NOMO-1 treated with dmso at 0.1 percent for 144 hours (cell line): ENCODE data around the gene PCDHA11.
"Not testable (repeated sequence)": the region's sequence is repeated elsewhere in the genome, so short reads cannot be mapped to it uniquely, and the experiment has no call there.

Experiments used
- DNase-seq: peaks from one replicate; lab custom pipeline; 2025; ENCODE audit not compliant: unreplicated experiment; lab: John Stamatoyannopoulos, UW

Gene PCDHA11

DNA sequence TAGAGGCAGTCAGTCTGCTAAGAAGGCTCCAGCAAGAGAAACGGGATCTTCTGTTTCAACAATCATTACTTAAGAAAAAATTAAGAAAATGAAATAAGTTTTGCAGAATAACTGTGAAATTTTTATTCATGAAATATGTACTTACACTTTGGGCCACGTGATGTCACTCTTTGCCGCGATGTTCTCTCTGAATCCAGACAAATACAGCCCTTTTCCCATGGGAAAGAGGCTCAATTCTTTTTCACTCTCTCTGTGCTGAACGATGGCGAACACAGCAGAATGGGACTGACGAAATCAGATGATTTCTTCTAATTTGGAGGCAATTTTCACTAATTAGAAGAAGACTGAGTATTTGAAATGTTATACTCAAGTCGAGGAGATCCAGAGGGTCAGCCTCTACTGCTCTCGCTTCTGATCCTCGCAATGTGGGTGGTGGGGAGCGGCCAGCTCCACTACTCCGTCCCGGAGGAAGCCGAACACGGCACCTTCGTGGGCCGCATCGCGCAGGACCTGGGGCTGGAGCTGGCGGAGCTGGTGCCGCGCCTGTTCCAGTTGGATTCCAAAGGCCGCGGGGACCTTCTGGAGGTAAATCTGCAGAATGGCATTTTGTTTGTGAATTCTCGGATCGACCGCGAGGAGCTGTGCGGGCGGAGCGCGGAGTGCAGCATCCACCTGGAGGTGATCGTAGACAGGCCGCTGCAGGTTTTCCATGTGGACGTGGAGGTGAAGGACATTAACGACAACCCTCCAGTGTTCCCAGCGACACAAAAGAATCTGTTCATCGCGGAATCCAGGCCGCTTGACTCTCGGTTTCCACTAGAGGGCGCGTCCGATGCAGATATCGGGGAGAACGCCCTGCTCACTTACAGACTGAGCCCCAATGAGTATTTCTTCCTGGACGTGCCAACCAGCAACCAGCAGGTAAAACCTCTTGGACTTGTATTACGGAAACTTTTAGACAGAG lies 20.3 kb upstream of the PCDHA11 start, which contains the start of gene PCDHA9:
Gene PCDHA9, plus strand, starts transcription at position 244 of the 964 bp plus-strand sequence. Its CDS starts 114 bp downstream, at position 358.
- not testable (repeated sequence) for DNase-seq

DNA sequence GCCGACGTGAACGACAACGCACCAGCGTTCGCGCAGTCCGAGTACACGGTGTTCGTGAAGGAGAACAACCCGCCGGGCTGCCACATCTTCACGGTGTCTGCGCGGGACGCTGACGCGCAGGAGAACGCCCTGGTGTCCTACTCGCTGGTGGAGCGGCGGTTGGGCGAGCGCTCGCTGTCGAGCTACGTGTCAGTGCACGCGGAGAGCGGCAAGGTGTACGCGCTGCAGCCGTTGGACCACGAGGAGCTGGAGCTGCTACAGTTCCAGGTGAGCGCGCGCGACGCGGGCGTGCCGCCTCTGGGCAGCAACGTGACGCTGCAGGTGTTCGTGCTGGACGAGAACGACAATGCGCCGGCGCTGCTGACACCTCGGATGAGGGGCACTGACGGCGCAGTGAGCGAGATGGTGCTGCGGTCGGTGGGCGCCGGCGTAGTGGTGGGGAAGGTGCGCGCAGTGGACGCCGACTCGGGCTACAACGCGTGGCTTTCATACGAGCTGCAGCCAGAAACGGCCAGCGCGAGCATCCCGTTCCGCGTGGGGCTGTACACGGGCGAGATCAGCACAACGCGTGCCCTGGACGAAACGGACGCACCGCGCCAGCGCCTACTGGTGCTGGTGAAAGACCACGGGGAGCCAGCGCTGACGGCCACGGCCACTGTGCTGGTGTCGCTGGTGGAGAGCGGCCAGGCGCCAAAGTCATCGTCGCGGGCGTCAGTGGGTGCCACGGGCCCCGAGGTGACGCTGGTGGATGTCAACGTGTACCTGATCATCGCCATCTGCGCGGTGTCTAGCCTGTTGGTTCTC lies 18.7 kb upstream of the PCDHA11 start:
- not testable (repeated sequence) for DNase-seq

DNA sequence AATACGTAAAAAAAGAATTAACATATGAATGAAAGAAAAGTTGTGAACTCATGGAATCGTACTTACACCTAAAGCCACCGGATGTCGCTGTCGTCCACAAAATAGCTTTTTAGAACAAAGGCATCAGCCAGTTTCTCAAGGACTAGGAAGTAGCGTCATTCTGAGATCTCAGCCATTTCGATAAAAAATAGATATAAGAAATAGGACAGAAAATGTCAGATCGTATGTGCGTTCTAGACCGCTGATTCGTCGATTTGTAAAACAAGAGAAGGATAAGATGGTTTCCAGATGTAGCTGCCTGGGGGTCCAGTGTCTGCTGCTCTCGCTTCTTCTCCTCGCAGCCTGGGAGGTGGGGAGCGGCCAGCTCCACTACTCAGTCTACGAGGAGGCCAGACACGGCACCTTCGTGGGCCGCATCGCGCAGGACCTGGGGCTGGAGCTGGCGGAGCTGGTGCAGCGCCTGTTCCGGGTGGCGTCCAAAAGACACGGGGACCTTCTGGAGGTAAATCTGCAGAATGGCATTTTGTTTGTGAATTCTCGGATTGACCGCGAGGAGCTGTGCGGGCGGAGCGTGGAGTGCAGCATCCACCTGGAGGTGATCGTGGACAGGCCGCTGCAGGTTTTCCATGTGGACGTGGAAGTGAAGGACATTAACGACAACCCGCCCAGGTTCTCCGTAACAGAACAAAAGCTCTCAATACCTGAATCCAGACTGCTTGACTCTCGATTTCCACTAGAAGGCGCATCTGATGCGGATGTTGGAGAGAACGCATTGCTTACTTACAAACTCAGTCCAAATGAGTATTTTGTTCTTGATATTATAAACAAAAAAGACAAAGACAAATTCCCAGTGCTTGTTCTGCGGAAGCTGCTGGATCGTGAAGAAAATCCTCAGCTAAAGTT lies 12.7 kb upstream of the PCDHA11 start, which contains the start of gene PCDHA10:
Gene PCDHA10, plus strand, starts transcription at position 126 of the 903 bp plus-strand sequence. Its CDS starts 152 bp downstream, at position 278.
- no peak for DNase-seq

DNA sequence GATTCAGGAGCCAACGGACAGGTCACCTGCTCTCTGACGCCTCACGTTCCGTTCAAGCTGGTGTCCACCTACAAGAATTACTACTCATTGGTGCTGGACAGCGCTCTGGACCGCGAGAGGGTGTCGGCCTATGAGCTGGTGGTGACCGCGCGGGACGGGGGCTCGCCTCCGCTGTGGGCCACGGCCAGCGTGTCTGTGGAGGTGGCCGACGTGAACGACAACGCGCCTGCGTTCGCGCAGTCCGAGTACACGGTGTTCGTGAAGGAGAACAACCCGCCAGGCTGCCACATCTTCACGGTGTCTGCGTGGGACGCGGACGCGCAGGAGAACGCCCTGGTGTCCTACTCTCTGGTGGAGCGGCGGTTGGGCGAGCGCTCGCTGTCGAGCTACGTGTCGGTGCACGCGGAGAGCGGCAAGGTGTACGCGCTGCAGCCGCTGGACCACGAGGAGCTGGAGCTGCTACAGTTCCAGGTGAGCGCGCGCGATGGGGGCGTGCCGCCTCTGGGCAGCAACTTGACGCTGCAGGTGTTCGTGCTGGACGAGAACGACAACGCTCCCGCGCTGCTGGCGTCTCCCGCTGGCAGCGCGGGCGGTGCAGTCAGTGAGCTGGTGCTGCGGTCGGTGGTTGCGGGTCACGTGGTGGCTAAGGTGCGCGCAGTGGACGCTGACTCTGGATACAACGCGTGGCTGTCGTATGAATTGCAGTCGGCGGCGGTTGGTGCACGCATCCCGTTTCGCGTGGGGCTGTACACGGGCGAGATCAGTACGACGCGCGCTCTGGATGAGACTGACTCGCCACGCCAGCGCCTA lies 11.4 kb upstream of the PCDHA11 start:
- DNase-seq: no peak

DNA sequence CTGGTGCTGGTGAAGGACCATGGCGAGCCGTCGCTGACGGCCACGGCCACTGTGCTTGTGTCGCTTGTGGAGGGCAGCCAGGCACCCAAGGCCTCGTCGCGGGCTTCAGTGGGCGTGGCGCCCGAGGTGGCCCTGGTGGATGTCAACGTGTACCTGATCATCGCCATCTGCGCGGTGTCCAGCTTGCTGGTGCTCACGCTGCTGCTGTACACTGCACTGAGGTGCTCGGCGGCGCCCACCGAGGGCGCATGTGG lies 10.8 kb upstream of the PCDHA11 start:
- no peak for DNase-seq

DNA sequence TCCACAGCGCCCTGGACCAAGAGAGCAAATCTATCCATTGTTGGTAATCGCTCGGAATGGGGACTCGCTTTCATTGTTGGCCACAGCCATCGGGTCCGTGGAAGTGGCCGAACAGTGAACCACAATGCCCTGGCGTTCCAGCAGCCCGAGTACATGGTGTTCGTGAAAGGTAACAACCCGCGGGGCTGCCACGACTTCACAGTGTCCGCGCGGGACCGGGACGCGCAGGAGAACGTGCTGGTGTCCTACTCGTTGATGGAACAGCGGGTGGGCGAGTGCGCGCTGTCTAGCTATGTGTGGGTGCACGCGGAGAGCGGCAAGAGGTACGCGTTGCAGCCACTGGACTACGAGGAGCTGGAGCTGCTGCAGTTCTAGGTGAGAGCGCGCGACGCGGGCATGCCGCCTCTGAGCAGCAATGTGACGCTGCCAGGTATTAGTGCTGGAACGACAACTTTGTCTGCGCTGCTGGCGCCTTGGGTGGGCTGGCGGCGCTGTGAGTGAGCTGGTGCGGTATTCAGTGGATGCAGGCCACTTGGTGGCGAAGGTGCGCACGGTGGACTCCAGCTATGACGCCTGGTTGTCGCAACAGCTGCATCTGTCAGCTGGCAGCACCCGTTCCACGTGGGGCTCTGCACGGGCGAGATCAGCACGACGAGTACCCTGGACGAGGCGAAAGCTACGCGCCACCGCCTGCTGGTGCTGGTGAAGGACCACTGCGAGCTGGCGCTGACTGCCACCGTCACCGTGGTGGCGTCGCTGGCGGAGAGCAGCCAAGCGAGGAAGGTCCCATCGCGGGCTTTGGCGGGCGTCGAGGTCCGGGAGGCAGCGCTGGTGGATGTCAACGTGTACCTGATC lies 6.1 kb upstream of the PCDHA11 start:
- DNase-seq: no peak

DNA sequence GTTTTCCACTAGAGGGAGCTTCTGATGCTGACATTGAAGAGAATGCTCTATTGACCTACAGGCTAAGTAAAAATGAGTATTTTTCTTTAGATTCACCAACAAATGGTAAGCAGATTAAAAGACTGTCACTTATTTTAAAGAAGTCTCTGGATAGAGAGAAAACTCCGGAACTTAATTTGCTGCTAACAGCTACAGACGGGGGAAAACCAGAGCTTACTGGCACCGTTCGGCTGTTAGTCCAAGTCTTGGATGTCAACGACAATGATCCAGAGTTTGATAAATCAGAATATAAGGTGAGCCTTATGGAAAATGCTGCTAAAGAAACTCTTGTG lies 764 bp downstream of the PCDHA11 start:
- no peak for DNase-seq

DNA sequence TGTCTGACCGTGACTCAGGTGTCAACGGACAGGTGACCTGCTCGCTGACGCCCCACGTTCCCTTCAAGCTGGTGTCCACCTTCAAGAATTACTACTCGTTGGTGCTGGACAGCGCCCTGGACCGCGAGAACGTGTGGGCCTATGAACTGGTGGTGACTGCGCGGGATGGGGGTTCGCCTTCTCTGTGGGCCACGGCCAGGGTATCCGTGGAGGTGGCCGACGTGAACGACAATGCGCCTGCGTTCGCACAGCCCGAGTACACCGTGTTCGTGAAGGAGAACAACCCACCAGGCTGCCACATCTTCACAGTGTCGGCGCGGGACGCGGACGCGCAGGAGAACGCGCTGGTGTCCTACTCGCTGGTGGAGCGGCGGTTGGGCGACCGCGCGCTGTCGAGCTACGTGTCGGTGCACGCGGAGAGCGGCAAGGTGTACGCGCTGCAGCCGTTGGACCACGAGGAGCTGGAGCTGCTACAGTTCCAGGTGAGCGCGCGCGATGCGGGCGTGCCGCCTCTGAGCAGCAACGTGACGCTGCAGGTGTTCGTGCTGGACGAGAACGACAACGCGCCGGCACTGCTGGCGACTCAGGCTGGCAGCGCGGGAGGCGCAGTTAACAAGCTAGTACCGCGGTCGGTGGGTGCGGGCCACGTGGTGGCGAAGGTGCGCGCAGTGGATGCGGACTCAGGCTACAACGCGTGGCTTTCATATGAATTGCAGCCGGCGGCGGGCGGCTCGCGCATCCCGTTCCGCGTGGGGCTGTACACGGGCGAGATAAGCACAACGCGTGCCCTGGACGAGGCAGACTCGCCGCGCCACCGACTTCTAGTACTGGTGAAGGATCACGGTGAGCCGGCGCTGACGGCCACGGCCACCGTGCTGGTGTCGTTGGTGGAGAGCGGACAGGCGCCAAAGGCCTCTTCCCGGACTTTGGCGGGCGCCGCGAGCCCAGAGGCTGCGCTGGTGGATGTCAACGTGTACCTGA lies 1.8 kb downstream of the PCDHA11 start:
- DNase-seq: no peak

DNA sequence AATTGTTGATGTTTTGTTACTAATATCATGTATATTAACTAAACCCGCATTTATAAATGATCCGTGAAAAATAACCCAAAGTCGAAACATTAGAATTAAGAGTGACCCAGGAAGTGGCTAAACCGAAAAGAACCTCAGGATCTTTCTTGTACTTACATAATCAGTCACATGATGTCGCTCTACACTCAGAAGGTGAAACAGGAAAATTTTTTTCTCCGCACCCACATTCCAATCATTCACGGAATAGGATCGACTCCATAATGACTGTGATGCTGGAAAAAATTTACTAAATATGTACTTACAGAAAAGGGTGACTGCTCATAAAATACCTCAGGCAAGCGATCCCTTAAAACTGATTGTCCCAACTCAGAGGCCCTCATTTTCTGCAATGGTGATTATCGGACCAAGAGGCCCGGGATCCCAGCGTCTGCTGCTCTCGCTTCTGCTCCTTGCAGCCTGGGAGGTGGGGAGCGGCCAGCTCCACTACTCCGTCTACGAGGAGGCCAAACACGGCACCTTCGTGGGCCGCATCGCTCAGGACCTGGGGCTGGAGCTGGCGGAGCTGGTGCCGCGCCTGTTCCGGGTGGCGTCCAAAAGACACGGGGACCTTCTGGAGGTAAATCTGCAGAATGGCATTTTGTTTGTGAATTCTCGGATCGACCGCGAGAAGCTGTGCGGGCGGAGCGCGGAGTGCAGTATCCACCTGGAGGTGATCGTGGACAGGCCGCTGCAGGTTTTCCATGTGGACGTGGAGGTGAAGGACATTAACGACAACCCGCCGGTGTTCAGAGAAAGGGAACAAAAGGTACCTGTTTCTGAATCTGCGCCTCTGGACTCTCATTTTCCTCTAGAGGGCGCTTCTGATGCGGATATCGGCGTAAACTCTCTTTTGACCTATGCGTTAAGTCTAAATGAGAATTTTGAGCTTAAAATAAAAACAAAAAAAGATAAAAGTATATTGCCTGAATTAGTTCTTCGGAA lies 6.6 kb downstream of the PCDHA11 start, which contains the start of gene PCDHA12:
Gene PCDHA12, plus strand, starts transcription at position 224 of the 981 bp plus-strand sequence. Its CDS starts 165 bp downstream, at position 389.
- DNase-seq: no peak

DNA sequence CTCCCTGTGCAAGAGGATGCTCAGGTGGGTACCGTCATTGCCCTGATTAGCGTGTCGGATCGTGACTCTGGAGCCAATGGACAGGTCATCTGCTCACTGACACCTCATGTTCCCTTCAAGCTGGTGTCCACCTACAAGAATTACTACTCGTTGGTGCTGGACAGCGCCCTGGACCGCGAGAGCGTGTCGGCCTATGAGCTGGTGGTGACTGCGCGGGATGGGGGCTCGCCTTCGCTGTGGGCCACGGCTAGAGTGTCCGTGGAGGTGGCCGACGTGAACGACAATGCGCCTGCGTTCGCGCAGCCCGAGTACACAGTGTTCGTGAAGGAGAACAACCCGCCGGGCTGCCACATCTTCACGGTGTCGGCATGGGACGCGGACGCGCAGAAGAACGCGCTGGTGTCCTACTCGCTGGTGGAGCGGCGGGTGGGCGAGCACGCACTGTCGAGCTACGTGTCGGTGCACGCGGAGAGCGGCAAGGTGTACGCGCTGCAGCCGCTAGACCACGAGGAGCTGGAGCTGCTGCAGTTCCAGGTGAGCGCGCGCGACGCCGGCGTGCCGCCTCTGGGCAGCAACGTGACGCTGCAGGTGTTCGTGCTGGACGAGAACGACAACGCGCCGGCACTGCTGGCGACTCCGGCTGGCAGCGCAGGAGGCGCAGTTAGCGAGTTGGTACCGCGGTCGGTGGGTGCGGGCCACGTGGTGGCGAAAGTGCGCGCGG lies 7.9 kb downstream of the PCDHA11 start:
- DNase-seq: not testable (repeated sequence)

DNA sequence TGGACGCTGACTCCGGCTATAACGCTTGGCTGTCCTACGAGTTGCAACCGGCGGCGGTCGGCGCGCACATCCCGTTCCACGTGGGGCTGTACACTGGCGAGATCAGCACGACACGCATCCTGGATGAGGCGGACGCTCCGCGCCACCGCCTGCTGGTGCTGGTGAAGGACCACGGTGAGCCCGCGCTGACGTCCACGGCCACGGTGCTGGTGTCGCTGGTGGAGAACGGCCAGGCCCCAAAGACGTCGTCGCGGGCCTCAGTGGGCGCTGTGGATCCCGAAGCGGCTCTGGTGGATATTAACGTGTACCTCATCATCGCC lies 8.5 kb downstream of the PCDHA11 start:
- no peak for DNase-seq

DNA sequence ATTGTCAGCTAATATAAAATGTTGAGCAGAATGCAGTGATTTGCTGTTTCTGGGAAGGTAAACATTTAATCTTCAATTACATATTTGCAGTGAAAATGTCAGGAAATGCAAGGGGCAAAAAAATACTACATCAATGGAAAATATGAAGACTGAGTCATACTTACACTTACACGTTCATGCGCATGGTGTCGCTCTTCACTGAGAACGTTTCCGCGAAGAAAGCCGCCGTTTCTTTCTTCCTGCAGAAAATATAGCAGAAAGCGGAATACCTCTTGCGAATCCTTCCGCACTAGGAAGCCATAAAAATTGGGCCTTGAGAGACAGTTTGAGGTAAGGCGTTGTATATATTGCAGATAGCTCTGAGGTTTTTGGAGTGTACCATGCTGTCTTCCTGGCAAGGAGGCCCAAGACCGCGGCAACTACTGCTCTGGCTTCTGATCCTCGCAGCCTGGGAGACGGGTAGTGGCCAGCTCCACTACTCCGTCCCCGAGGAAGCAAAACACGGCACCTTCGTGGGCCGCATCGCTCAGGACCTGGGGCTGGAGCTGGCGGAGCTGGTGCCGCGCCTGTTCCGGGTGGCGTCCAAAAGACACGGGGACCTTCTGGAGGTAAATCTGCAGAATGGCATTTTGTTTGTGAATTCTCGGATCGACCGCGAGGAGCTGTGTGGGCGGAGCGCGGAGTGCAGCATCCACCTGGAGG lies 13.3 kb downstream of the PCDHA11 start, which contains the start of gene PCDHA13:
Gene PCDHA13, plus strand, starts transcription at position 236 of the 702 bp plus-strand sequence. Its CDS starts 145 bp downstream, at position 381.
- no peak for DNase-seq

DNA sequence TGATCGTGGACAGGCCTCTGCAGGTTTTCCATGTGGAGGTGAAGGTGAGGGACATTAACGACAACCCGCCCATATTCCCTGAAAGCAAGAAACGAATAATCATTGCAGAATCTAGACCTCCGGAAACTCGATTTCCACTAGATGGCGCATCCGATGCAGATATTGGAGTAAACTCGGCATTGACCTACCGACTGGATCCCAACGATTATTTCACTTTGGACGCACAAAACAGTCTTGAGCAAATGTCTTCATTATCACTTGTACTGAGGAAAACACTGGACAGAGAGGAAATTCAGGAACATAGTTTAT lies 13.8 kb downstream of the PCDHA11 start:
- DNase-seq: no peak

DNA sequence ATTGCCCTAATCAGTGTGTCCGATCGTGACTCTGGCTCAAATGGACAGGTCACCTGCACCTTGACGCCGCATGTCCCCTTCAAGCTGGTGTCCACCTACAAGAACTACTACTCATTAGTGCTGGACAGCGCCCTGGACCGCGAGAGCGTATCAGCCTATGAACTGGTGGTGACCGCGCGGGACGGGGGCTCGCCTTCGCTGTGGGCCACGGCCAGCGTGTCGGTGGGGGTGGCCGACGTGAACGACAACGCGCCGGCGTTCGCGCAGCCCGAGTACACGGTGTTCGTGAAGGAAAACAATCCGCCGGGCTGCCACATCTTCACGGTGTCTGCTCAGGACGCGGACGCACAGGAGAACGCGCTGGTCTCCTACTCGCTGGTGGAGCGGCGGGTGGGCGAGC lies 14.6 kb downstream of the PCDHA11 start:
- no peak for DNase-seq

DNA sequence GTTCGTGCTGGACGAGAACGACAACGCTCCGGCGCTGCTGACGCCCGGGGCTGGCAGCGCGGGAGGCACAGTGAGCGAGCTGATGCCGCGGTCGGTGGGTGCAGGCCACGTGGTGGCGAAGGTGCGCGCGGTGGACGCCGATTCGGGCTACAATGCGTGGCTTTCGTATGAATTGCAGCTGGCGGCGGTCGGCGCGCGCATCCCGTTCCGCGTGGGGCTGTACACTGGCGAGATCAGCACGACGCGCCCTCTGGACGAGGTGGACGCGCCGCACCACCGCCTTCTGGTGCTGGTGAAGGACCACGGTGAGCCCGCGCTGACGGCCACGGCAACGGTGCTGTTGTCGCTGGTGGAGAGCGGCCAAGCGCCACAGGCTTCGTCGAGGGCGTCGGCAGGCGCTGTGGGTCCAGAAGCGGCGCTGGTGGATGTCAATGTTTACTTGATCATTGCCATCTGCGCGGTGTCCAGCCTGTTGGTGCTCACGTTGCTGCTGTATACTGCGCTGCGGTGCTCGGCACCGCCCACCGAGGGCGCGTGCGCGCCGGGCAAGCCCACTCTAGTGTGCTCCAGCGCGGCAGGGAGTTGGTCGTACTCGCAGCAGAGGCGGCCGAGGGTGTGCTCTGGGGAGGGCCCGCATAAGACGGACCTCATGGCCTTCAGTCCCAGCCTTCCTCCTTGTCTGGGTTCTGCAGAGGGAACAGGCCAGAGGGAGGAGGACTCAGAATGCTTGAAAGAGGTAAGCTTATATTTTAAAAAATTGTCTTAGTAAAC lies 15.4 kb downstream of the PCDHA11 start:
- no peak for DNase-seq
